Loucy (cell line): ENCODE data around the gene CAMK2G.

ENCODE experiments used
- H2AFZ ChIP-seq: fragments of 200-600 bp; sonication (generic); 2 replicates; pipeline ENCODE4 v1.6.0; 2016; ENCODE audit warnings: antibody characterized with exemption, mild to moderate bottlenecking, low read length, moderate library complexity
- H3F3A ChIP-seq: fragments of 200-600 bp; 2 replicates; pipeline ENCODE4 v1.6.0; 2016; ENCODE audit warnings: antibody characterized with exemption, low read depth, mild to moderate bottlenecking
- H3K27me3 ChIP-seq: fragments of 200-600 bp; sonication (generic); 2 replicates; pipeline ENCODE4 v1.6.1; 2014; ENCODE audit warnings: low read length, mild to moderate bottlenecking; ENCODE audit not compliant: insufficient read depth, poor library complexity, severe bottlenecking
- H3K36me3 ChIP-seq: fragments of 200-600 bp; sonication (generic); 2 replicates; pipeline ENCODE4 v1.6.1; 2016; ENCODE audit warnings: low read length; ENCODE audit not compliant: insufficient read depth
- H3K4me1 ChIP-seq: fragments of 200-600 bp; sonication (generic); 2 replicates; pipeline ENCODE4 v1.5.1; 2014; ENCODE audit warnings: low read length, mild to moderate bottlenecking; ENCODE audit not compliant: insufficient read depth, poor library complexity, severe bottlenecking
- H3K4me2 ChIP-seq: fragments of 200-600 bp; sonication (generic); 2 replicates; pipeline ENCODE4 v1.6.0; 2014; ENCODE audit warnings: antibody characterized with exemption, low read length, low read depth, mild to moderate bottlenecking; ENCODE audit not compliant: poor library complexity, severe bottlenecking
- H3K4me3 ChIP-seq: fragments of 200-600 bp; sonication (generic); 2 replicates; pipeline ENCODE4 v1.5.1; 2014; ENCODE audit warnings: low read length, mild to moderate bottlenecking, mixed read lengths; ENCODE audit not compliant: poor library complexity, severe bottlenecking
- H3K79me2 ChIP-seq: fragments of 200-600 bp; sonication (generic); 2 replicates; pipeline ENCODE4 v1.6.1; 2014; ENCODE audit warnings: low read length; ENCODE audit not compliant: insufficient read depth
- H3K9ac ChIP-seq: fragments of 200-600 bp; sonication (generic); 2 replicates; pipeline ENCODE4 v1.6.0; 2014; ENCODE audit warnings: mild to moderate bottlenecking, low read depth, low read length, moderate library complexity; ENCODE audit not compliant: poor library complexity, severe bottlenecking
- H3K9me2 ChIP-seq: fragments of 200-600 bp; sonication (generic); replicated peaks from 2 replicates; pipeline ENCODE4 v1.6.1; 2016; ENCODE audit warnings: low read depth, low read length, mixed read lengths
- H3K9me3 ChIP-seq: fragments of 200-600 bp; sonication (generic); 2 replicates; pipeline ENCODE4 v1.6.1; 2014; ENCODE audit warnings: mild to moderate bottlenecking, antibody characterized with exemption, low read length, low read depth; ENCODE audit not compliant: insufficient read depth
- H4K20me1 ChIP-seq: fragments of 200-600 bp; sonication (generic); 2 replicates; pipeline ENCODE4 v1.6.0; 2014; ENCODE audit warnings: antibody characterized with exemption, low read length, mild to moderate bottlenecking; ENCODE audit not compliant: insufficient read depth, poor library complexity, severe bottlenecking
- EZH2phosphoT487 ChIP-seq: fragments of 200-600 bp; IDR thresholded peaks from 2 replicates; pipeline ENCODE4 v1.6.1; 2018; ENCODE audit warnings: antibody characterized with exemption, mild to moderate bottlenecking, moderate library complexity, borderline replicate concordance
- TF ChIP-seq, protein P1 (sequence below): fragments of 200-600 bp; sonication (generic); conservative IDR thresholded peaks from 2 replicates; pipeline ENCODE4 v1.5.1; 2014; ENCODE audit warnings: mild to moderate bottlenecking, antibody characterized with exemption, low read length

CAMK2G gene

DNA sequence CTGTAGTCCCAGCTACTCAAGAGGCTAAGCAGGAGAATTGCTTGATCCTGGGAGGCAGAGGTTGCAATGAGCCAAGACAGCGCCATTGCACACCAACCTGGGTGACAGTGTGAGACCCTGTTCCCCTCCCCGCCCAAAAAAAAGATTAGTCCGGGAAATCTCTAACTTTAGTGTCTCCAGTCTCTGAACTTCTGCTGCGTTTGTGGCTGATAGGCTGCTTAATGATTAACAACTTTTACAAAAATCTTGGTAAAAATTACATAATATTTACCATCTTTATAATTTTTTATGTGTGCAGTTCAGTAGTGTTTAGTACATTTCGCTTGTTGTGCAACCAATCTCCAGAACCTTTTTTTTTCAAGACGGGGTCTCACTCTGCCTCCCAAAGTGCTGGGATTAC is 26.9 kb upstream of the CAMK2G start:
- no peaks in the 10 kb centered on the region for H3F3A ChIP-seq
- H3K9ac ChIP-seq, result no peak overlapping the region
- no peaks in the 10 kb centered on the region for H3K27me3 ChIP-seq
- no peaks in the 10 kb centered on the region for H3K9me2 ChIP-seq
- H3K4me2 ChIP-seq, result no peak overlapping the region
- H4K20me1 ChIP-seq, result no peaks in the 10 kb centered on the region
- no peaks in the 10 kb centered on the region for H3K79me2 ChIP-seq
- H3K36me3 ChIP-seq, result no peaks in the 10 kb centered on the region
- peaks cover 14% of the 10 kb centered on the region for H3K4me1 ChIP-seq
- TF ChIP-seq EZH2phosphoT487, result no peak
- TF ChIP-seq, protein P1, sequence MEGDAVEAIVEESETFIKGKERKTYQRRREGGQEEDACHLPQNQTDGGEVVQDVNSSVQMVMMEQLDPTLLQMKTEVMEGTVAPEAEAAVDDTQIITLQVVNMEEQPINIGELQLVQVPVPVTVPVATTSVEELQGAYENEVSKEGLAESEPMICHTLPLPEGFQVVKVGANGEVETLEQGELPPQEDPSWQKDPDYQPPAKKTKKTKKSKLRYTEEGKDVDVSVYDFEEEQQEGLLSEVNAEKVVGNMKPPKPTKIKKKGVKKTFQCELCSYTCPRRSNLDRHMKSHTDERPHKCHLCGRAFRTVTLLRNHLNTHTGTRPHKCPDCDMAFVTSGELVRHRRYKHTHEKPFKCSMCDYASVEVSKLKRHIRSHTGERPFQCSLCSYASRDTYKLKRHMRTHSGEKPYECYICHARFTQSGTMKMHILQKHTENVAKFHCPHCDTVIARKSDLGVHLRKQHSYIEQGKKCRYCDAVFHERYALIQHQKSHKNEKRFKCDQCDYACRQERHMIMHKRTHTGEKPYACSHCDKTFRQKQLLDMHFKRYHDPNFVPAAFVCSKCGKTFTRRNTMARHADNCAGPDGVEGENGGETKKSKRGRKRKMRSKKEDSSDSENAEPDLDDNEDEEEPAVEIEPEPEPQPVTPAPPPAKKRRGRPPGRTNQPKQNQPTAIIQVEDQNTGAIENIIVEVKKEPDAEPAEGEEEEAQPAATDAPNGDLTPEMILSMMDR, result no peak
- 0 out of 2 replicates have a peak overlapping the region, but pooled peaks have one; percentile 11 for H2AFZ ChIP-seq
- no peak overlapping the region for H3K4me3 ChIP-seq
- no peaks in the 10 kb centered on the region for H3K9me3 ChIP-seq

DNA sequence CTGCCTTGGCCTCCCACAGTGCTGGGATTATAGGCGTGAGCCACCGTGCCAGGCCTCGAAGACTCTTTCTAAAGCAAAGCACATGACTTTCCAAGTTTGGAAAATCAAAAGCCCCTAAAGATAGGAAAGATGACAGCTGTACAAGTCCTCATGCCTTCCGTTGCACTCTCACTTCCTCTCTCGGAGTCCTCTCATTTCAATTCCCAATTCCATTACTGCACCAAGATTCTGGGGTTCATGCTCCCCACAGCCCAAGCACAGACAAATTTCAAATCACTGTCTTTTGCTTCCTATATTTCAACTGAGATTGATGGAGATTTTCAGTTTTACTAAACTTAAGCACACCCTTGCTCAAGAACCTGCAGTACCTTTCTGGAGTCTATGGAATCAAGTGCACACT is 25.7 kb upstream of the CAMK2G start:
- no peak for TF ChIP-seq EZH2phosphoT487
- TF ChIP-seq, protein P1, result no peak
- H3K4me2 ChIP-seq, result no peak overlapping the region
- no peaks in the 10 kb centered on the region for H3K79me2 ChIP-seq
- no peaks in the 10 kb centered on the region for H3K36me3 ChIP-seq
- H3K4me1 ChIP-seq, result peaks cover 14% of the 10 kb centered on the region
- no peaks in the 10 kb centered on the region for H4K20me1 ChIP-seq
- H3K9ac ChIP-seq, result no peak overlapping the region
- H2AFZ ChIP-seq, result no peak overlapping the region
- no peak overlapping the region for H3K4me3 ChIP-seq
- no peaks in the 10 kb centered on the region for H3K27me3 ChIP-seq
- no peaks in the 10 kb centered on the region for H3K9me3 ChIP-seq
- no peaks in the 10 kb centered on the region for H3K9me2 ChIP-seq
- no peaks in the 10 kb centered on the region for H3F3A ChIP-seq

DNA sequence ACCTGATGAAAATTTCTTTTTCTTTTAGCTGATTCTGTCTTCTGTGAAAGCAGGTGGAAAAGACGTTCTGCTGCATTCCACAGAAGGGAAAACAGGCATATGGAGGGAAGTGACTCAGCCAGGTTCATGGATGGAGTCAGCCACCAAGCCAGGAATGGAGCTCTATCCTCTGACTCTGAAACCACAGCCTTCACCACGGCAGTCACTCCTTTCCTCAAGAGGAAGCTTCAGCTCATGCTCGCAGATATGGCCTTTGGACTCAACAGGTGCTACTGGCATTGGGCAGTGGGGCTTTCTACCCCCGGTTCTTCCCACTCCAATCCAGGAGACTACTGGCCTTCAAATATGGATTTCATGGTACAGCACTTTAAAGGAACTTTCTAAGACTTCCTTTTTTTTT is 25.1 kb upstream of the CAMK2G start:
- no peak overlapping the region for H3K9ac ChIP-seq
- H3K4me3 ChIP-seq, result no peak overlapping the region

More for the DNA sequence above, 25.1 kb upstream of the CAMK2G start:
- no peaks in the 10 kb centered on the region for H3K9me3 ChIP-seq
- TF ChIP-seq, protein P1, result no peak
- TF ChIP-seq EZH2phosphoT487, result no peak
- no peaks in the 10 kb centered on the region for H3K27me3 ChIP-seq
- H2AFZ ChIP-seq, result no peak overlapping the region
- peaks cover 20% of the 10 kb centered on the region for H3K4me1 ChIP-seq
- H3K36me3 ChIP-seq, result no peaks in the 10 kb centered on the region
- H3K4me2 ChIP-seq, result no peak overlapping the region
- no peaks in the 10 kb centered on the region for H4K20me1 ChIP-seq
- no peaks in the 10 kb centered on the region for H3F3A ChIP-seq
- no peaks in the 10 kb centered on the region for H3K79me2 ChIP-seq
- no peaks in the 10 kb centered on the region for H3K9me2 ChIP-seq
